RWPE1 (cell line): ENCODE data around the gene LRRC74B.
A peak's percentile ranks its signal among the peaks of the same experiment; 100 is the strongest.

Experiments used
- CTCF ChIA-PET: fragments of 350-600 bp; sonication (Branson Sonifier 250); formaldehyde crosslinking; extraction: SDS; loops from one replicate; lab custom pipeline; 2021; lab: Yijun Ruan, JAX
- POLR2A ChIA-PET: fragments of 400-600 bp; formaldehyde crosslinking; extraction: SDS; loops from one replicate; lab custom pipeline; 2020; ENCODE audit warnings: antibody characterized with exemption; ENCODE audit not compliant: low non-redundant PET; lab: Yijun Ruan, JAX
- DNase-seq: peaks from one replicate; pipeline ENCODE4 v3.0.0; 2012; ENCODE audit warnings: low spot score
- H3K27ac ChIP-seq: fragments of 450-650 bp; 2 replicates; pipeline ENCODE4 v1.5.1; 2017
- TF ChIP-seq, protein P1 (sequence below): fragments of 450-650 bp; conservative IDR thresholded peaks from 2 replicates; pipeline ENCODE4 v1.5.1; 2017; ENCODE audit warnings: low read depth, mild to moderate bottlenecking

The LRRC74B gene, protein sequence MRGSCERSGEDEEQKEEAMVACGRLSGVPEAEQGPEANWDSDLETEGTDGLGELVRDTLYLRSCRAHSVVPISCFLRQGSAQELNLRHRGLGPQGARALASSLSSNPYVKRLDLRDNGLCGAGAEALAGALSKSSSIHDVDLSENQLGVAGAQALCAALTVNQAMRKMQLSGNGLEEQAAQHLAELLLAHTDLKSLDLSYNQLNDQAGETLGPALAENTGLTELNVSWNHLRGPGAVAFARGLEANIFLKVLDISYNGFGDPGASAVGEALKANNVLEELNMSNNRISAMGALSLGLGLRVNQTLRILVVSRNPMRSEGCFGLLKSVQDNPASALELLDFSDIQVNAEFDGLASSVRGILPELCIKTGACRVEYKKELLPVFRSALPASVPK

DNA sequence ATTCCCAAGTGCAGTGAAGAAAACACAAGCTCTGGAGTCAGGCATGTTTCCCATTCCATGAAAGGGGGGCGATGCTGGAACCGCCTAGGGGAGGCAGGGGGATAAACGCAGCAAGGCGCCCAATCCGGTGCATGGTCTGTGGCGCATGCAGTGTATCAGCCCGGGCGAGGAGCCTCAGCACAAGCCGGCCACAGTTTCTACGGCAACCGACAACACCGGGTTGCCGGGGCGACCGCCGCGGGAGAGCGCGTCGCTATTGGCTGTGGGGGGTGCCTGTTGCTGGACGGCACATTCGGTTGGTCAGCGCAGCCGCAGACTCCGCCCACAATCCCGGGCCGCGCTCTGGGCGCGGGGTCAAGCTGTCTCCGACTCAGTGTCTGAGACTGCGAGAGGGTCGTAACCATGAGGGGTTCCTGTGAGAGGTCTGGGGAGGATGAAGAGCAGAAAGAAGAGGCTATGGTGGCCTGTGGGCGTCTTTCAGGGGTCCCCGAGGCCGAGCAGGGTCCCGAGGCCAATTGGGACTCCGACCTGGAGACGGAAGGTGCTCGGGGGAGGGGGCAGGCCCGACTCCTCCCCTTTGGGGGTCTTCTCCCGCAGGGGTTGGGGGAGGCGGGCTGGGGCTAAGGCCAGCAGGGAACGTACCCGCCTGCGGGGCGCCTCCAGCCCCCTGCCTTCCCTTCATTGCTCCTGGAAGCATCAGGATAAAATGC, at the start of gene LRRC74B:
Gene LRRC74B, plus strand, starts transcription at position 362 of the 710 bp plus-strand sequence. Its CDS starts 41 bp downstream, at position 403.
- TF ChIP-seq, protein P1, sequence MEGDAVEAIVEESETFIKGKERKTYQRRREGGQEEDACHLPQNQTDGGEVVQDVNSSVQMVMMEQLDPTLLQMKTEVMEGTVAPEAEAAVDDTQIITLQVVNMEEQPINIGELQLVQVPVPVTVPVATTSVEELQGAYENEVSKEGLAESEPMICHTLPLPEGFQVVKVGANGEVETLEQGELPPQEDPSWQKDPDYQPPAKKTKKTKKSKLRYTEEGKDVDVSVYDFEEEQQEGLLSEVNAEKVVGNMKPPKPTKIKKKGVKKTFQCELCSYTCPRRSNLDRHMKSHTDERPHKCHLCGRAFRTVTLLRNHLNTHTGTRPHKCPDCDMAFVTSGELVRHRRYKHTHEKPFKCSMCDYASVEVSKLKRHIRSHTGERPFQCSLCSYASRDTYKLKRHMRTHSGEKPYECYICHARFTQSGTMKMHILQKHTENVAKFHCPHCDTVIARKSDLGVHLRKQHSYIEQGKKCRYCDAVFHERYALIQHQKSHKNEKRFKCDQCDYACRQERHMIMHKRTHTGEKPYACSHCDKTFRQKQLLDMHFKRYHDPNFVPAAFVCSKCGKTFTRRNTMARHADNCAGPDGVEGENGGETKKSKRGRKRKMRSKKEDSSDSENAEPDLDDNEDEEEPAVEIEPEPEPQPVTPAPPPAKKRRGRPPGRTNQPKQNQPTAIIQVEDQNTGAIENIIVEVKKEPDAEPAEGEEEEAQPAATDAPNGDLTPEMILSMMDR = no peak
- ChIA-PET CTCF (interaction anchor here (0.5 kb wide), 1 partner anchor 177 kb away, joined by 3 read pairs; no protein-coding TSS in a partner anchor), POLR2A (interaction anchor here (0.5 kb wide), 1 partner anchor 31 kb away, joined by 9 read pairs; no protein-coding TSS in a partner anchor)
- DNase-seq = peak; percentile 92
- peak within 1 kb of the TSS; percentile 83 for H3K27ac ChIP-seq

- no peak for DNase-seq
- ChIA-PET POLR2A (interaction anchor here (0.7 kb wide), 1 partner anchor 211 kb away, joined by 3 read pairs; no protein-coding TSS in a partner anchor), CTCF (no interaction called here)
- TF ChIP-seq, protein P1 = no peak
- peak overlapping the region; percentile 99 for H3K27ac ChIP-seq
These were observed 49.7 kb upstream of the LRRC74B start for GRCh38 chr22:20996031-20996410.

DNA sequence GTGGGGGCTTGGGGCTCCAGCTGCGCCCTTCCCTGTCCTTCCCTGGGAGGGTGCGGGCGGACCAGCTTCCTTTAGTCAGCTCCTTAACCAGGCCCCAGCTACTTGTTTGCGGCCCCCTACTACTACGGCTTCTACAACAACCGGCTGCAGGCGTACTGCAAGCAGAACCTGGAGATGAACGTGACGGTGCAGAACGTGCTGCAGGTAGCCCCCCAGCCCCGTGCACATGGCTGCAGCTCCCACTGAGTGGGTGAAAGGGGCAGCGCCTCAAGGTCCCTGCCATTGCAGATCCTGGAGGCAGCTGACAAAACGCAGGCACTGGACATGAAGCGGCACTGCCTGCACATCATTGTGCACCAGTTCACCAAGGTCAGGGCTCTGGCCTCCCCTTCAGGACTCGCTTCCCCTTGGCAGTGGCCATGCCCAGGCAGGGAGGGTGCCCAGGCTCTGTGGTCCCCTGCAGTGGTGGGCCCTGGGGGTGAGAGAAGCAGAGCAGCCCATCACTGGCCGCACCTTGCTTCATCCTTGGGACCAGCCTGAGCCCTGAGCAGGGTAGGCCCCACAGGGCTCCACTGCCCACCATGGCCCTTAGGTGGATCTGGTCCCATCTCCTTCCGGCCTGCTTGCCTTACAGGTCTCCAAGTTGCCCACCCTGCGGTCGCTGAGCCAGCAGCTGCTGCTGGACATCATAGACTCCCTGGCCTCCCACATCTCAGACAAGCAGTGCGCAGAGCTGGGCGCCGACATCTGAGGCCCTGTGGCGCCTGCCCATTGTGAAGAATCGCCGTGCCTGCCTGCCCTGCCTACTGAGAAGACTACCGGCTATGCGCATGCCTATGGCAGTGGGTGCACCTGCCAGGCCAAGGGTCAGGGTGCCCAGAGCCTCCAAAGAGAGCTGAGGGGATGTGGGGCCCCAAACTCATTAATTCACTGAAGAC, 48.9 kb upstream of the LRRC74B start:
- no peak for DNase-seq
- ChIA-PET POLR2A (interaction anchor here (0.7 kb wide), 1 partner anchor 212 kb away, joined by 3 read pairs; no protein-coding TSS in a partner anchor), CTCF (no interaction called here)
- H3K27ac ChIP-seq = peak overlapping the region; percentile 99
- TF ChIP-seq, protein P1 = no peak

DNA sequence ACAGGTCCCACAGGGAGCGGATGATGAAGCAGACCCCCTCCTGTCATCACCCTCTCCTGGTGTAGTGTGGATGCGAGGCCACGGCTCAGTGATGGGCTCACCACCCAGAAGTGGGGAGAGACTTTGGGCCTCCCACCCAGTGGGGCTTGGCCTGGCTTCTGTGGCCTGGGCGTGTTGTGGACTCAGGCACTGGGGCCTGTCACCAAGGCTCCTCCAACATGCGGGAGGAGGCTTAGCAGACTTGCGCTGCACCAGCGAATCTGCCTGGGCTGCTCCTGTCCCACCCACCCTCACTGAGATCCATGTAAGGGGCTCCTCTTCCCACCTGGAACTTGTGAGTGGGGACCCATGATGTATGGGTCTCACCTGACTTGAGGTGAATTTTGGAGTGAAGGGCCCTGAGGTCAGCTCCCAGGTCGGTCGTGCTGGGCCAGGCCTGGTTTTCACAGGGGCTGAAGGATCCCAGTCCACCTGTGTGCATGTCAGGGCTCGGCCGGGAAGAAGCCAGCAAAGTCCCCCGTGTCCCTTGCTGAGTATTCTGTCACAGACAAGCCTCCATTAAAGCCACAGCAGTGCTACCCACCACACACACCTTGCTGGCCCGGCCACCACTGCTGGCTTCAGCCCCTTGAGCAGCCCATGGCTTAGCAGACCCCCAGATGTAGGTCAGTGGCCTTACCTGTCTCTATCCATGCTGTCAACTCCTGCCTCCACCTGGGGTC, 48.0 kb upstream of the LRRC74B start:
- ChIA-PET POLR2A (no interaction called here), CTCF (no interaction called here)
- H3K27ac ChIP-seq = peak overlapping the region; percentile 99
- no peak for DNase-seq
- TF ChIP-seq, protein P1 = no peak

DNA sequence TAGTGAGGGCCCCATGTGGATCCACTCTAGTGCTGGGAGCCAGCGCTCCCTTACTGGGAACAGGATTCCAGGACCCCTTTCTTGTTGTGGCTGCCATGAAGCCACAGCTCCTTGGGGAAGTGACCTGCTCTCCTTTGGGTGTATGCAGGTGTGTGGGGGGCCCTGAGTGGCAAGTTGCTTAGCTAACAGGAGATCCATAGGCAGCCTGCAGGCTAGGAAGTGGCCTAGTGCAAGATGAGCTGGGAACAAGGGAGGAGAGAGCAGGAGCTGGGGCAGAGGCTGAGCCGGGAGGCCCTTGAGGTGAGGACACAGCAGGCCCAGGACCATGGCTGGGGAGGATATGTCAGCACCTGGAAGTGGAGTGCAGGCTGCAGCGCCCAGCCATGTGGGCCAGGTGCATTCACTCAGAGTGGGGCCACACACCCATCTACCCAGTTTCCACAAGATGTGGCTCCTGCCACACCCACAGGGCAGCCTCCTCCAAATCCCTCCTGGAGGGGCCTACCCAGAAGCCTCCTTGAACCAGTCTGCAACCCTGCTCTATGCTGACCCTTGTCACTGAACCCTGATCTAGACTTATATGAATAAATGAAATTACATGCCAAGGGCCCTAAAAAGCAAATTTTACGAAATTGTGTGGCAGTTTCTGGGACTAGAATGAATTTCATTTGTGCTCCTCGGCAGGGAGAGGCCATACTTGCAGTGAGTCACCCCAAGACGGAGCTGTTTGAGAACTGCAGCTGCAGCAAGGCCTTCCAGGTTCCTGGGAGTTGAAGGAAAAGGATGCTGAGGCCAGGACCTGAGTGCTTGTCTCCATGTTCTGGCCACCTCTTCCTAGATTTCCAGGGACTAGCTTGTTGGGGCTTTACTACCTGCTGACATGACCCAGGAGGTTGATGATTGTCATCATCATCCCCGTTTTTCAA, 47.1 kb upstream of the LRRC74B start:
- CTCF ChIA-PET = no interaction called here
- POLR2A ChIA-PET = no interaction called here
- no peak for DNase-seq
- TF ChIP-seq, protein P1 = no peak
- peak overlapping the region; percentile 99 for H3K27ac ChIP-seq
